ENCODE data around the gene SORCS3.

DNA sequence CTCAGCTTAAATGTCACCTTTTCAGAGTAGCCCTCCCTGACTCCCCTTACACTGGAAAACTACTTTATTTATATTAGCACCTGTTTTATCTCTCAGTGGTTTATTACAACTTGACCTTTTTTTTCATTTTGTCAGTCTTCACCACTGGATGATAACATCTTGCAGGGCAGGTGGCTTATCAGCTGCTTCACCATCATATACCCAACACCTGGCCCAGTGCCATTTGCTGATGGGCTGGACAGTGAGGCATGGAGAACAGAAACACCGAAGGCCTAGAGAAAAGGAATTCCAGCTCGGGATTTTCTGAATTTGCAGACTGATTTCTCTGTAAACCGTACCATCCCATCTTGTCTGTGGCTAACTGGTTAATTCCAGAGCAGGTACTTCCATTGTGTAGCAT, 48.5 kb downstream of the SORCS3 start:
- TF ChIP-seq, protein P1, sequence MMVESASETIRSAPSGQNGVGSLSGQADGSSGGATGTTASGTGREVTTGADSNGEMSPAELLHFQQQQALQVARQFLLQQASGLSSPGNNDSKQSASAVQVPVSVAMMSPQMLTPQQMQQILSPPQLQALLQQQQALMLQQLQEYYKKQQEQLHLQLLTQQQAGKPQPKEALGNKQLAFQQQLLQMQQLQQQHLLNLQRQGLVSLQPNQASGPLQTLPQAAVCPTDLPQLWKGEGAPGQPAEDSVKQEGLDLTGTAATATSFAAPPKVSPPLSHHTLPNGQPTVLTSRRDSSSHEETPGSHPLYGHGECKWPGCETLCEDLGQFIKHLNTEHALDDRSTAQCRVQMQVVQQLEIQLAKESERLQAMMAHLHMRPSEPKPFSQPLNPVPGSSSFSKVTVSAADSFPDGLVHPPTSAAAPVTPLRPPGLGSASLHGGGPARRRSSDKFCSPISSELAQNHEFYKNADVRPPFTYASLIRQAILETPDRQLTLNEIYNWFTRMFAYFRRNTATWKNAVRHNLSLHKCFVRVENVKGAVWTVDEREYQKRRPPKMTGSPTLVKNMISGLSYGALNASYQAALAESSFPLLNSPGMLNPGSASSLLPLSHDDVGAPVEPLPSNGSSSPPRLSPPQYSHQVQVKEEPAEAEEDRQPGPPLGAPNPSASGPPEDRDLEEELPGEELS (CRISPR knock-in tag; IDR thresholded peaks at IDR 0.05), result no peak
- no peak for TF ChIP-seq FOXK1 (CRISPR knock-in tag; IDR thresholded peaks at IDR 0.05)
- TF ChIP-seq SP1 (CRISPR knock-in tag; conservative IDR thresholded peaks at IDR 0.05), result no peak
- TF ChIP-seq, protein P2, sequence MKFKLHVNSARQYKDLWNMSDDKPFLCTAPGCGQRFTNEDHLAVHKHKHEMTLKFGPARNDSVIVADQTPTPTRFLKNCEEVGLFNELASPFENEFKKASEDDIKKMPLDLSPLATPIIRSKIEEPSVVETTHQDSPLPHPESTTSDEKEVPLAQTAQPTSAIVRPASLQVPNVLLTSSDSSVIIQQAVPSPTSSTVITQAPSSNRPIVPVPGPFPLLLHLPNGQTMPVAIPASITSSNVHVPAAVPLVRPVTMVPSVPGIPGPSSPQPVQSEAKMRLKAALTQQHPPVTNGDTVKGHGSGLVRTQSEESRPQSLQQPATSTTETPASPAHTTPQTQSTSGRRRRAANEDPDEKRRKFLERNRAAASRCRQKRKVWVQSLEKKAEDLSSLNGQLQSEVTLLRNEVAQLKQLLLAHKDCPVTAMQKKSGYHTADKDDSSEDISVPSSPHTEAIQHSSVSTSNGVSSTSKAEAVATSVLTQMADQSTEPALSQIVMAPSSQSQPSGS (CRISPR knock-in tag; IDR thresholded peaks at IDR 0.05; ENCODE audit: borderline replicate concordance, low read depth), result no peak
- TF ChIP-seq, protein P3, sequence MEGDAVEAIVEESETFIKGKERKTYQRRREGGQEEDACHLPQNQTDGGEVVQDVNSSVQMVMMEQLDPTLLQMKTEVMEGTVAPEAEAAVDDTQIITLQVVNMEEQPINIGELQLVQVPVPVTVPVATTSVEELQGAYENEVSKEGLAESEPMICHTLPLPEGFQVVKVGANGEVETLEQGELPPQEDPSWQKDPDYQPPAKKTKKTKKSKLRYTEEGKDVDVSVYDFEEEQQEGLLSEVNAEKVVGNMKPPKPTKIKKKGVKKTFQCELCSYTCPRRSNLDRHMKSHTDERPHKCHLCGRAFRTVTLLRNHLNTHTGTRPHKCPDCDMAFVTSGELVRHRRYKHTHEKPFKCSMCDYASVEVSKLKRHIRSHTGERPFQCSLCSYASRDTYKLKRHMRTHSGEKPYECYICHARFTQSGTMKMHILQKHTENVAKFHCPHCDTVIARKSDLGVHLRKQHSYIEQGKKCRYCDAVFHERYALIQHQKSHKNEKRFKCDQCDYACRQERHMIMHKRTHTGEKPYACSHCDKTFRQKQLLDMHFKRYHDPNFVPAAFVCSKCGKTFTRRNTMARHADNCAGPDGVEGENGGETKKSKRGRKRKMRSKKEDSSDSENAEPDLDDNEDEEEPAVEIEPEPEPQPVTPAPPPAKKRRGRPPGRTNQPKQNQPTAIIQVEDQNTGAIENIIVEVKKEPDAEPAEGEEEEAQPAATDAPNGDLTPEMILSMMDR (IDR thresholded peaks at IDR 0.05), result no peak
- TF ChIP-seq TEAD1 (CRISPR knock-in tag; IDR thresholded peaks at IDR 0.05), result no peak
- TF ChIP-seq, protein P4, sequence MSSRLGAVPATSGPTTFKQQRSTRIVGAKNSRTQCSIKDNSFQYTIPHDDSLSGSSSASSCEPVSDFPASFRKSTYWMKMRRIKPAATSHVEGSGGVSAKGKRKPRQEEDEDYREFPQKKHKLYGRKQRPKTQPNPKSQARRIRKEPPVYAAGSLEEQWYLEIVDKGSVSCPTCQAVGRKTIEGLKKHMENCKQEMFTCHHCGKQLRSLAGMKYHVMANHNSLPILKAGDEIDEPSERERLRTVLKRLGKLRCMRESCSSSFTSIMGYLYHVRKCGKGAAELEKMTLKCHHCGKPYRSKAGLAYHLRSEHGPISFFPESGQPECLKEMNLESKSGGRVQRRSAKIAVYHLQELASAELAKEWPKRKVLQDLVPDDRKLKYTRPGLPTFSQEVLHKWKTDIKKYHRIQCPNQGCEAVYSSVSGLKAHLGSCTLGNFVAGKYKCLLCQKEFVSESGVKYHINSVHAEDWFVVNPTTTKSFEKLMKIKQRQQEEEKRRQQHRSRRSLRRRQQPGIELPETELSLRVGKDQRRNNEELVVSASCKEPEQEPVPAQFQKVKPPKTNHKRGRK (CRISPR knock-in tag; IDR thresholded peaks at IDR 0.05; ENCODE audit: borderline replicate concordance), result no peak
- TF ChIP-seq GTF2I (CRISPR knock-in tag; conservative IDR thresholded peaks at IDR 0.05), result no peak
- TF ChIP-seq MXD4 (CRISPR knock-in tag; IDR thresholded peaks at IDR 0.05; ENCODE audit: borderline replicate concordance), result no peak

Measured in WTC11 (cell line).